SK-N-SH treated with all-trans-retinoic acid at 6 μM for 48 hours (cell line): Measurements from ENCODE around the gene EGFLAM.

Experiments
- ATAC-seq: fragments of 200-7000 bp; cut with Tn5 transposase; 3 replicates; pipeline ENCODE4 v1.9.1; 2020; ENCODE audit warnings: mild to moderate bottlenecking, moderate library complexity
- ARNTL ChIP-seq: fragments of 450-650 bp; formaldehyde crosslinking; IDR thresholded peaks from 2 replicates; pipeline ENCODE4 v1.5.0; 2020; ENCODE audit warnings: low read depth, mild to moderate bottlenecking, moderate library complexity, borderline replicate concordance
- BACH2 ChIP-seq: fragments of 250-450 bp; sonication (Bioruptor Pico); IDR thresholded peaks from 2 replicates; pipeline ENCODE4 v1.9.0; 2021; ENCODE audit warnings: mild to moderate bottlenecking, borderline replicate concordance
- CREB5 ChIP-seq: fragments of 250-450 bp; sonication (Bioruptor Pico); IDR thresholded peaks from 2 replicates; pipeline ENCODE4 v1.5.1; 2020; ENCODE audit warnings: low read depth, mild to moderate bottlenecking, moderate library complexity
- CSDC2 ChIP-seq: fragments of 250-450 bp; sonication (Bioruptor Pico); IDR thresholded peaks from 2 replicates; pipeline ENCODE4 v1.5.0; 2020; ENCODE audit warnings: mild to moderate bottlenecking, moderate library complexity
- ESRRG ChIP-seq: fragments of 250-450 bp; sonication (Bioruptor Pico); IDR thresholded peaks from 2 replicates; pipeline ENCODE4 v1.6.1; 2021; ENCODE audit warnings: mild to moderate bottlenecking
- GLIS3 ChIP-seq: fragments of 250-450 bp; sonication (Bioruptor Pico); IDR thresholded peaks from 2 replicates; pipeline ENCODE4 v1.5.0; 2020; ENCODE audit warnings: mild to moderate bottlenecking, moderate library complexity
- ISL1 ChIP-seq: fragments of 250-450 bp; sonication (Bioruptor Pico); IDR thresholded peaks from 2 replicates; pipeline ENCODE4 v2.1.2; 2022; ENCODE audit warnings: mild to moderate bottlenecking, moderate library complexity
- OSR1 ChIP-seq: fragments of 250-450 bp; sonication (Bioruptor Pico); IDR thresholded peaks from 2 replicates; pipeline ENCODE4 v1.8.0; 2022; ENCODE audit warnings: moderate library complexity, mild to moderate bottlenecking, inconsistent platforms
- PATZ1 ChIP-seq: fragments of 250-450 bp; sonication (Bioruptor Pico); IDR thresholded peaks from 2 replicates; pipeline ENCODE4 v1.8.0; 2020; ENCODE audit warnings: mild to moderate bottlenecking, moderate library complexity, borderline replicate concordance
- POU6F1 ChIP-seq: fragments of 250-450 bp; sonication (Bioruptor Pico); IDR thresholded peaks from 2 replicates; pipeline ENCODE4 v1.8.0; 2021; ENCODE audit warnings: low read depth, mild to moderate bottlenecking, moderate library complexity, borderline replicate concordance
- RARB ChIP-seq: fragments of 250-450 bp; sonication (Bioruptor Pico); IDR thresholded peaks from 2 replicates; pipeline ENCODE4 v1.8.0; 2021; ENCODE audit warnings: mild to moderate bottlenecking, moderate library complexity
- SNAI2 ChIP-seq: fragments of 250-450 bp; sonication (Bioruptor Pico); IDR thresholded peaks from 2 replicates; pipeline ENCODE4 v1.5.0; 2020; ENCODE audit warnings: mild to moderate bottlenecking, moderate library complexity
- TCF4 ChIP-seq: fragments of 250-450 bp; sonication (Bioruptor Pico); IDR thresholded peaks from 2 replicates; pipeline ENCODE4 v1.8.0; 2021; ENCODE audit warnings: mild to moderate bottlenecking, moderate library complexity, borderline replicate concordance
- TOX ChIP-seq: fragments of 250-450 bp; sonication (Bioruptor Pico); IDR thresholded peaks from 2 replicates; pipeline ENCODE4 v1.8.0; 2021; ENCODE audit warnings: mild to moderate bottlenecking, moderate library complexity, borderline replicate concordance
- TSHZ2 ChIP-seq: fragments of 250-450 bp; sonication (Bioruptor Pico); IDR thresholded peaks from 2 replicates; pipeline ENCODE4 v1.5.0; 2020; ENCODE audit warnings: mild to moderate bottlenecking, moderate library complexity
- ZC3H10 ChIP-seq: fragments of 250-450 bp; sonication (Bioruptor Pico); IDR thresholded peaks from 2 replicates; pipeline ENCODE4 v1.5.1; 2021; ENCODE audit warnings: mild to moderate bottlenecking, moderate library complexity
- ZFP3 ChIP-seq: fragments of 250-450 bp; sonication (Bioruptor Pico); IDR thresholded peaks from 2 replicates; pipeline ENCODE4 v1.5.0; 2020; ENCODE audit warnings: mild to moderate bottlenecking, moderate library complexity
- ZFP30 ChIP-seq: fragments of 450-650 bp; formaldehyde crosslinking; IDR thresholded peaks from 2 replicates; pipeline ENCODE4 v1.5.0; 2022; ENCODE audit warnings: mild to moderate bottlenecking, moderate library complexity
- ZNF565 ChIP-seq: fragments of 450-650 bp; formaldehyde crosslinking; conservative IDR thresholded peaks from 2 replicates; pipeline ENCODE4 v1.5.0; 2020; ENCODE audit warnings: low read depth, mild to moderate bottlenecking, moderate library complexity
- ZNF70 ChIP-seq: fragments of 450-650 bp; formaldehyde crosslinking; IDR thresholded peaks from 2 replicates; pipeline ENCODE4 v1.5.0; 2020; ENCODE audit warnings: mild to moderate bottlenecking, moderate library complexity
- ZNF8 ChIP-seq: fragments of 450-650 bp; formaldehyde crosslinking; IDR thresholded peaks from 2 replicates; pipeline ENCODE4 v1.5.0; 2020; ENCODE audit warnings: mild to moderate bottlenecking, moderate library complexity

The EGFLAM gene

GRCh38 chr5:38362713-38363112, 104.4 kb downstream of the EGFLAM start:
- no peak for ATAC-seq
- TF ChIP-seq ZNF70 (CRISPR knock-in tag) (no peak), BACH2 (CRISPR knock-in tag) (no peak), TSHZ2 (CRISPR knock-in tag) (no peak), ZC3H10 (CRISPR knock-in tag) (no peak), CREB5 (CRISPR knock-in tag) (no peak), CSDC2 (CRISPR knock-in tag) (no peak), ZNF8 (CRISPR knock-in tag) (no peak), GLIS3 (CRISPR knock-in tag) (no peak), POU6F1 (CRISPR knock-in tag) (no peak), TOX (CRISPR knock-in tag) (no peak), PATZ1 (CRISPR knock-in tag) (no peak), RARB (no peak), OSR1 (CRISPR knock-in tag) (no peak), ZFP30 (CRISPR knock-in tag) (no peak), ARNTL (no peak), TCF4 (no peak)

GRCh38 chr5:38364825-38365224, 106.5 kb downstream of the EGFLAM start:
- TF ChIP-seq ARNTL, result no peak
- TF ChIP-seq CREB5 (CRISPR knock-in tag), result no peak
- TF ChIP-seq ISL1, result no peak
- TF ChIP-seq ZFP3, result no peak
- no peak for TF ChIP-seq OSR1 (CRISPR knock-in tag)
- TF ChIP-seq SNAI2, result no peak
- no peak for TF ChIP-seq TOX (CRISPR knock-in tag)
- no peak for TF ChIP-seq ZNF8 (CRISPR knock-in tag)
- no peak for TF ChIP-seq BACH2 (CRISPR knock-in tag)
- TF ChIP-seq ZNF565 (CRISPR knock-in tag), result no peak
- no peak for TF ChIP-seq RARB
- TF ChIP-seq ZFP30 (CRISPR knock-in tag), result no peak
- no peak for TF ChIP-seq ESRRG (CRISPR knock-in tag)
- TF ChIP-seq CSDC2 (CRISPR knock-in tag), result no peak
- no peak for ATAC-seq

GRCh38 chr5:38367410-38367809, 109.1 kb downstream of the EGFLAM start:
- no peak for TF ChIP-seq ESRRG (CRISPR knock-in tag)
- no peak for TF ChIP-seq OSR1 (CRISPR knock-in tag)
- TF ChIP-seq ZNF70 (CRISPR knock-in tag), result no peak
- no peak for TF ChIP-seq RARB
- no peak for TF ChIP-seq ISL1
- TF ChIP-seq ZNF8 (CRISPR knock-in tag), result no peak
- no peak for ATAC-seq
